Activated T-cell treated with anti-CD3 and anti-CD28 coated beads, Interleukin-2, amount 50 U/mL, for 72 hours (primary cell): ENCODE data around the gene MYO7B. TPM values are rescaled to one million over a fixed set of nuclear protein-coding genes. Genes with fewer than 3 reads are reported as not detected.
"Not testable (repeated sequence)": the region's sequence is repeated elsewhere in the genome, so short reads cannot be mapped to it uniquely, and the experiment has no call there.

Source experiments
- ATAC-seq, 2 donors: fragments of 150-1000 bp; cut with Tn5 transposase; replicated peaks in 1 of 2; 2 replicates each; pipeline ENCODE4 v1.10.0; 2021; ENCODE audit warnings: moderate library complexity in 2 of 2, mild to moderate bottlenecking in 1 of 2
- DNase-seq, 2 donors: peaks; one replicate each; pipeline ENCODE4 v3.0.0; 2021 to 2022; ENCODE audit warnings: mixed read lengths in 1 of 2
- H3K27ac Mint-ChIP-seq: one replicate; pipeline ENCODE4 v1.8.0; 2022; ENCODE audit warnings: mild to moderate bottlenecking, moderate library complexity, mixed read lengths
- H3K27me3 Mint-ChIP-seq: one replicate; pipeline ENCODE4 v1.8.0; 2022; ENCODE audit warnings: low read depth, mixed read lengths
- H3K36me3 Mint-ChIP-seq, 2 donors: one replicate each; pipeline ENCODE4 v1.8.0; 2022; ENCODE audit warnings: mixed read lengths in 2 of 2, mild to moderate bottlenecking in 1 of 2; ENCODE audit not compliant: insufficient read depth in 2 of 2
- H3K4me1 Mint-ChIP-seq: one replicate; pipeline ENCODE4 v1.8.0; 2022; ENCODE audit warnings: low read depth, mixed read lengths
- H3K4me3 Mint-ChIP-seq, 2 donors: one replicate each; pipeline ENCODE4 v1.8.0; 2022; ENCODE audit warnings: mild to moderate bottlenecking in 2 of 2, mixed read lengths in 2 of 2, moderate library complexity in 2 of 2
- H3K9me3 Mint-ChIP-seq, 2 donors: one replicate each; pipeline ENCODE4 v1.8.0; 2022; ENCODE audit warnings: mixed read lengths in 2 of 2
- total RNA-seq, 2 donors: library from RNA; stranded (reverse); gene quantifications; one replicate each; pipeline ENCODE4 v1.2.3, GENCODE V29; 2022

Gene MYO7B
- total RNA-seq, 2 donors from 2014 or later: 0.50 to 0.79 TPM

DNA sequence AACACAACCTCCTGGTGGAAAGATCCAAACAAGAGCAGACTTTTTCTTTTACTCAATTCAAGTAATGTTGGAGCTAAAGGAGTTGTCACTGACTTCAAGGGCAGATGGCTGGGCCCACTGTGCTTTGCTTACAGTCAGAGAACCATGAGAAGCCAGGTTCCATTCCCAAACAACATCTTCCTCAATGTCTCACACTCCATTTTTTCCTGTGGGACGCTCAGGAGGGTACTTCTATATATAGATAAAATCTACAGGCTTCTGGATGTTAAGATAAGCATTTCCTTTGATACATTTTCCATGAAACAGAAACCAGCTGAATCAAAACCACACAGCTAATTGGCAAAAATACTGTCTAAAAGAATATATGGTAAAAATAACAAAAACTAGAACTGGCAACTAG is 23.6 kb upstream of the MYO7B start:
- H3K36me3 Mint-ChIP-seq: peaks cover 2 to 13% of the 10 kb centered on the region in 2 donors
- H3K27ac Mint-ChIP-seq: peak overlapping the region; percentile 77
- no peaks in the 10 kb centered on the region for H3K9me3 Mint-ChIP-seq
- no peak for DNase-seq
- H3K4me1 Mint-ChIP-seq: peaks cover 56% of the 10 kb centered on the region
- no peak overlapping the region for H3K4me3 Mint-ChIP-seq
- H3K27me3 Mint-ChIP-seq: no peaks in the 10 kb centered on the region
- ATAC-seq: no peak

DNA sequence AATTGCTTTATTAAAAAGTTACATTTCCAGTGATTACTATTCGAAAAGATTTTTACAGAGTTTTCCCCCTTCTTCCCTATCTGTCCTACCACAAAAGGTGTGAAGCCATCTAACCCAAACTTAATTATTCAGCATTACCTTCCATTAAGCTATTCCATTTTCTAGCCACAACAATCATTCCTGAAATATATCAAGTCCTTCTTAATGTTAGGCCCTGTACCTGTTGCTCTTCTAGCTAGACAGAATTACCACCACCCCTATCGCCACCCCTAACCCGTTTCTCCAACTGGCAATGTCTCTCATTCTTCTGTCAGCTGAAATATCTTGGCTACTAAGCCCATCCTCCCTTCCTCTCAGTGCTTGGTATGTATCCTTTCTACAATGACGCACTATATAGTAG is 23.1 kb upstream of the MYO7B start:
- Mint-ChIP-seq H3K27ac (peak overlapping the region; percentile 52), H3K9me3 (no peaks in the 10 kb centered on the region), H3K36me3 (peaks cover 2 to 14% of the 10 kb centered on the region in 2 donors), H3K27me3 (no peaks in the 10 kb centered on the region), H3K4me1 (peaks cover 60% of the 10 kb centered on the region), H3K4me3 (no peak overlapping the region)
- ATAC-seq: no peak
- DNase-seq: no peak

DNA sequence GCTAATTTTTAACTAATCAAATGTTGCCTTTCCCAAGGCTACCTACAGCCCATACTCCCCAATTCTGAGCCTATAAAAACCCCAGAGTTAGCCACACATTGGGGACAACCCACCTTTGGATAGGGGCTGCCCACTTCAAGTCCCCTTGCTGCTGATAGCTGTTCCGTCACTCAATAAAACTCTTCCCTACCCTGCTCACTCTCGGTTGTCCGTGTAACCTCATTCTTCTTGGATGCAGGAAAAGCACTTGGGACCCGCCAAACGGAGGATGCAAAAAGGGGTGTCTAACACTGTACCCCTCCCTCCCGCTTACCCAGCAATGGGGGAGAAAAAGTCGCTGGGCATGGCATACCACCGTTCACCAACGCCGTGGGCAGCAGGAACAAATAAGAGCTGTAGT is 21.4 kb upstream of the MYO7B start:
- Mint-ChIP-seq H3K27ac (no peak overlapping the region), H3K27me3 (no peaks in the 10 kb centered on the region), H3K4me1 (peaks cover 54% of the 10 kb centered on the region), H3K9me3 (no peaks in the 10 kb centered on the region), H3K36me3 (peaks cover 2 to 19% of the 10 kb centered on the region in 2 donors), H3K4me3 (no peak overlapping the region)
- ATAC-seq (no peak), DNase-seq (no peak)

DNA sequence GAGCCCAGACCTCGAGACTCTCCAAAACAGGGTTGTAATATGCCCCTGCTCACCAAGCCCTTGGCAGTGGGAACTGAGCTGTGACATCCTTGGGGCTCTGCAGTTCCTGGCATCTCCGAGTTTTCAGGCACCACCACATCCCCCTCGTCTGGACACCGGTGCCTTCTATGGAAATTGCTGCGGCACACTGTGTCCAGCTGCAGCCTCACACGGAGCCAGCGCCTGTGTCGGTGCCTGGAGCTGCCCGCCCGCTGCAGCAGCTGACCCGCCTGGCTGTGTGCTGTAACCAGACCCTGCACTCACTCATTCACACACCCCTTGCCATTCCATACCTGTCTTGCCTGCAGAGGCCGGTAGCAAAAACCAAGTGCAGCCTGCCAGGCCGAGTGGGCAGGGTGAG is 21.0 kb upstream of the MYO7B start:
- Mint-ChIP-seq H3K27me3 (no peaks in the 10 kb centered on the region), H3K36me3 (peaks cover 2 to 19% of the 10 kb centered on the region in 2 donors), H3K9me3 (no peaks in the 10 kb centered on the region), H3K27ac (peak overlapping the region; percentile 72), H3K4me3 (no peak overlapping the region), H3K4me1 (peaks cover 53% of the 10 kb centered on the region)
- no peak for DNase-seq
- ATAC-seq: no peak

DNA sequence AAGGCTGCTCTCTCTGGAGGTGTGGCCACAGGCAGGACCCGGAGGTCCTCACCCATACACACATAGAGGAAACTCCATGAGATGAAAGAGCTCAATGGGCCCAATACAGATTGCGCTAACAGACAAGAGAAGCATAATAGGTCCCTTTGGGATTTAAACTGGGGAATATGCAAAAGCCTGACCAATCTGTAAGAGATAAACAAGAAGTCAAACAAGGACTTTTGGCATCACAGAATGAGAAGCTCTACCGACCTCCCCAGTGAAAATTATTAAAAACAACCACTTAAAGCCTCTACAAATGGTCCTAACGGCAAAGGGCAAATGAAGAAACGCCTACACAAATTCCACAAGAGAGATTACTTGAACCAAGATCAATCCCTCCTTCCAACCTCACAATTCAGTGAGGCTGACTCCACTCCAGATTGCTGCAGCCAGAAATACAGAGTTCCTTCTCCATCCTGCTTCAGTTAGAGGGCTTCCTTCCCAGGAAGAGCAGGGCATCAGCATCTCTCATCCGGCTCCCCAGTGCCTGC is 20.0 kb upstream of the MYO7B start:
- peaks cover 56% of the 10 kb centered on the region for H3K4me1 Mint-ChIP-seq
- H3K9me3 Mint-ChIP-seq: no peaks in the 10 kb centered on the region
- H3K36me3 Mint-ChIP-seq: peaks cover 2 to 22% of the 10 kb centered on the region in 2 donors
- no peak for DNase-seq
- H3K4me3 Mint-ChIP-seq: no peak overlapping the region
- no peak for ATAC-seq
- peak overlapping the region; percentile 72 for H3K27ac Mint-ChIP-seq
- no peaks in the 10 kb centered on the region for H3K27me3 Mint-ChIP-seq

GRCh38 chr2:127516041-127516762 is 19.3 kb upstream of the MYO7B start:
- no peak for ATAC-seq
- Mint-ChIP-seq H3K4me3 (no peak overlapping the region), H3K4me1 (peaks cover 54% of the 10 kb centered on the region), H3K27me3 (no peaks in the 10 kb centered on the region), H3K27ac (peak overlapping the region; percentile 42), H3K36me3 (peaks cover 2 to 19% of the 10 kb centered on the region in 2 donors), H3K9me3 (no peaks in the 10 kb centered on the region)
- no peak for DNase-seq

DNA sequence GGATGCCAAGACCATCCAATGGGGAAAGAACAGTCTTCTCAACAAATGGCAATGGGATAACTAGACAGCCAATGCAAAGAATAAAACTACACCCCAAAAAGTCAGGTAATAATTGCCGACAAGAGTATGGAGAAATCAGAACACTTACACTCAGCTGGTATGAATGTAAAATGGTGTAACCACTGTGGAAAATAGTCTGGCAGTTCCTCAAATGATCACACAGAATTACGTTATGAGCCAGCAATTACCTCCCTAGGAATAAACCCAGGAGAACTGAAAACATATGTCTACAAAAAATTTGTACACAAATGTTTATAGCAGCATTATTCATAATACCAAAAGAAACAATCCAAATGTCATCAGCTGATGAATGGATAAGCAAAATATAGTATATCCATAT is 18.0 kb upstream of the MYO7B start:
- H3K36me3 Mint-ChIP-seq: peaks cover 3 to 23% of the 10 kb centered on the region in 2 donors
- DNase-seq: no peak

DNA sequence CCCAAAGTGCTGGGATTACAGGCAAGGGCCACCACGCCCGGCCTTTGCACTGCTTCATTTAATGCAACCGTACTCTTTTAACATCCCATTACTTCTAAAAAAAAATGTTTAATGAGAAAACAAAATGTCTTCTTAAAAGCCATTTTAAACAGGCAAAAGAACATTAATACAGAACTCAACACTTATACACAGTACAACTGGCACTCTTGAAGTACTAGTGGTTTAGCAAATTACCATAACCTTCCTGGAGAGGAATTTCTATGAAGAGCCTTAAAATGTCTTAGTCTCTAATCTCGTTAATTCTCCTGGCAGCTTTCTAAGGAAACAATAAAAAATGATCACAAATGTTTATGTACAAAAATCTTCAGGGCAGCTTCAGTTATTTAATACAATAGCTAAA is 15.1 kb upstream of the MYO7B start:
- H3K27ac Mint-ChIP-seq: peak overlapping the region; percentile 46
- no peak overlapping the region for H3K4me3 Mint-ChIP-seq
- no peaks in the 10 kb centered on the region for H3K27me3 Mint-ChIP-seq
- no peaks in the 10 kb centered on the region for H3K9me3 Mint-ChIP-seq
- peaks cover 6 to 26% of the 10 kb centered on the region in 2 donors for H3K36me3 Mint-ChIP-seq
- no peak for ATAC-seq
- DNase-seq: no peak
- H3K4me1 Mint-ChIP-seq: peaks cover 62% of the 10 kb centered on the region

More for the DNA sequence above, 18.0 kb upstream of the MYO7B start:
- Mint-ChIP-seq H3K4me1 (peaks cover 54% of the 10 kb centered on the region), H3K27ac (no peak overlapping the region), H3K27me3 (no peaks in the 10 kb centered on the region), H3K4me3 (no peak overlapping the region), H3K9me3 (no peaks in the 10 kb centered on the region)
- ATAC-seq: no peak

GRCh38 chr2:127523269-127523939 is 12.1 kb upstream of the MYO7B start:
- H3K4me3 Mint-ChIP-seq: peak overlapping the region; percentile 29 to 69
- ATAC-seq (peak in 1 of 2 donors; percentile 42), DNase-seq (peak in 1 of 2 donors; percentile 24)
- no peaks in the 10 kb centered on the region for H3K27me3 Mint-ChIP-seq
- H3K4me1 Mint-ChIP-seq: peaks cover 62% of the 10 kb centered on the region
- H3K36me3 Mint-ChIP-seq: peaks cover 9 to 20% of the 10 kb centered on the region in 2 donors
- H3K9me3 Mint-ChIP-seq: no peaks in the 10 kb centered on the region
- H3K27ac Mint-ChIP-seq: peak overlapping the region; percentile 49

GRCh38 chr2:127524198-127524834 is 11.2 kb upstream of the MYO7B start:
- DNase-seq, ATAC-seq, H3K9me3 Mint-ChIP-seq, H3K27me3 Mint-ChIP-seq: not testable (repeated sequence)
- H3K4me1 Mint-ChIP-seq: peaks cover 62% of the 10 kb centered on the region
- peak overlapping the region; percentile 86 to 91 for H3K4me3 Mint-ChIP-seq
- H3K36me3 Mint-ChIP-seq: peaks cover 9 to 20% of the 10 kb centered on the region in 2 donors
- H3K27ac Mint-ChIP-seq: peak overlapping the region; percentile 49

- peak overlapping the region; percentile 96 for H3K27ac Mint-ChIP-seq
- DNase-seq (peak in 1 of 2 donors; percentile 12), ATAC-seq (no peak)
These were observed 9.8 kb upstream of the MYO7B start for GRCh38 chr2:127525691-127526131.

DNA sequence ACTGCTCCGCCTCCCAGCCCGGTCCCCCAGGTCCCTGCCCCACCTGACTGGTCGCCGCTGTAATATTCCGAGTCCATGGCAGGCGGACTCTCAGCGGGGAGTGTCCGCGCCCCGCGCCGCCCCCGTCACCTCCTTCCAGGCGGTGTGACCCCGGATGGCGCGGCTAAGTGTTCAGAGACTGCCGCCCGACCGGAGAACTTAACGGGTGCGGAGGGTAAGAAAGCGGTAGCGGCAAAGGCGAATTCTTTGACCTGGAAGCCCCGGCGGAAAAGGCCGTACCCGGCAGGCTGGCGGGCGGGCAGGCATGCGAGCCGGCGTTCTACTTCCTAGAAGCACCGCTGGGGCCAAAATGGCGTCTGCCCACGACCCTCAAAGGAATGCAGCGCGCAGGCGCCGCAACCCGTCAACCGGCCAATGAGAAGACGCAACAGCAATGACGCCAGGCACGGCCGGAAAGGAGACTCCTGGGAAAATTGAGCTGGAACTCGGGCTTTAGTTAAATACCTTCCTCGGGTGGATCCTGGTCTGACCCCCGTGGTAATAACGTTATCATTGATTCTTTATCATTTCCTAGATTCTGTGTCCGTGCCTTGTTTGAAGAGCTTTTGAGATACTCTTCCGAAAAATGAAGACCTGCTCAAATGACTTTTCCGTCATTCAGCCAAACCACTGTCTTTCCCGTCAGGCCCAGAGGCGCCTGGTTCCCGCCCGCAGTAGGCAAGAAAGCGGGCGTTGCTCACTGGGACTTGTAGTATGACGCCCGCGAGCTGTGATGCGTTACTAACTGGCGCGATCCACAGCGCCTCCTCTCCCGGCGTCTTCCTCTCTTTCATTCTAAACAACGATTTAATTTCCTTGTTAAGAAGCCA is 9.1 kb upstream of the MYO7B start, which contains the start of gene IWS1:
Gene IWS1, minus strand, starts transcription at position 358 of the 869 bp plus-strand sequence. Its CDS starts 281 bp downstream, at position 77.
- Mint-ChIP-seq H3K27me3 (no peaks in the 10 kb centered on the region), H3K27ac (peak within 1 kb of the TSS; percentile 96), H3K4me3 (peak within 1 kb of the TSS; percentile 86 to 91), H3K4me1 (peaks cover 53% of the 10 kb centered on the region), H3K36me3 (peaks cover 9 to 17% of the 10 kb centered on the region in 2 donors), H3K9me3 (peaks cover 0 to 2% of the 10 kb centered on the region in 2 donors)
- DNase-seq (peak; percentile 94), ATAC-seq (peak; percentile 88 to 92)

More at GRCh38 chr2:127525691-127526131, 9.8 kb upstream of the MYO7B start:
- Mint-ChIP-seq H3K4me3 (peak overlapping the region; percentile 86 to 91), H3K27me3 (no peaks in the 10 kb centered on the region), H3K9me3 (peaks cover 0 to 2% of the 10 kb centered on the region in 2 donors), H3K36me3 (peaks cover 9 to 17% of the 10 kb centered on the region in 2 donors), H3K4me1 (peaks cover 56% of the 10 kb centered on the region)
